Lung microvascular endothelial cell (primary cell): Measurements from ENCODE around the gene LEAP2. TPM values are rescaled to one million over a fixed set of nuclear protein-coding genes. Genes with fewer than 3 reads are reported as not detected.
"Not testable (repeated sequence)": the region's sequence is repeated elsewhere in the genome, so short reads cannot be mapped to it uniquely, and the experiment has no call there.

Experiments
- DNase-seq, 2 donors: peaks; one replicate each; pipeline versions ENCODE4 v3.0.0 to v3.0.0-alpha.2; 2010; ENCODE audit warnings: low read depth in 2 of 2
- total RNA-seq: library from RNA; depleted of rRNA; stranded (reverse); fragments of >200 nt; gene quantifications from 2 replicates; pipeline ENCODE4 v1.2.1, GENCODE V29; 2014

Gene LEAP2
- total RNA-seq, 1 donor from 2014 or later = under 0.01 TPM

DNA sequence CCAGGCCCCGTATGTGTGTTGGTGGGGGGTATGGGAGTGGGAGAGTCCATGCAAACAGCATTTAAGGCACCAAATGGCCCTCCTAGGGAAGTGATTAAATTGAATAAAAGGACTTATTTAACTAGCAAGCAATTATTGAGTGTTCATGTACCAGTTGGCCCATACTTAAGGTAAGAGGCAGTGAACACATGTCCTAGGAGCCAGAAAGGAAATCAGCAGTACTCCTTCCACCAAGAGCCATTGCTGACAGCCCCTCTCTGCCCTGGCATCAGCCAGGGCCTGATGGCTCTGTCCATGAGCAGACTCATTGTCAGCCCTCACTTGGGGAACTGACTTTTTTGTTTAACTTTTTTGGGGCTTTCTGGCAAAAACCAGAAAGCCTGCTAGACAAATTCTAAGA is 32.6 kb upstream of the LEAP2 start:
- DNase-seq = no peak

DNA sequence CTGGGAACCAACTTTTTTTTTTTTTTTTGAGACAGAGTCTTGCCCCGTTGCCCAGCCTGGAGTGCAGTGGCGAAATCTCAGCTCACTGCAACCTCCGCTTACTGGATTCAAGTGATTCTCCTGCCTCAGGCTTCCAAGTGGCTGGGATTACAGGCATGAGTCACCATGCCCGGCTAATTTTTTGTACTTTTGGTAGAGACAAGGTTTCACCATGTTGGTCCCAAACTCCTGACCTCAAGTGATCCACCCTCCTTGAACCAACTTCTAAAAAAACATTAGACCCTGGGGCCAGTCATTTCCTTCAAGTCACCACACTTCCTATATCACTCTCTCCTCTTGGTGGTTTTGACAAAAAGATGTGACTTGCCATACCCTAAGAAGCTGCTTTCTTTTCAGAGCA is 32.2 kb upstream of the LEAP2 start:
- peak in 1 of 2 donors; percentile 8 for DNase-seq

DNA sequence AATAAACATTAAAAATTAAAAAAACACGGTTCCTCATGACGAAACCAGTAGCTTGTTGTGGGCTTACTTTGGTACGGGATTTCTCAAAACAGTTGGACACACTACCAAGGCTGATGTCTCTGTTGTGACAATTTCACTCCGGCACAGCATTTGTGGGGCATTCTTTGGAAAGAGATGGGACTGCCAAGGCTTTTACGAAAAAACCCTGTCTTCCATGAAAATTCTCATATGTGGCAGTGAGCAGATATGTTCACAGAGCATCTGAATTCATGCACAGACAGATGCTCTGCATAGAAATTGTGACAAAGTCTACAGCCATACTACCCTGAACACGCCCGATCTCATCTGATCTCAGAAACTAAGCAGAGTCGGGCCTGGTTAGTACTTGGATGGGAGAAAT is 25.2 kb upstream of the LEAP2 start:
- no peak for DNase-seq

DNA sequence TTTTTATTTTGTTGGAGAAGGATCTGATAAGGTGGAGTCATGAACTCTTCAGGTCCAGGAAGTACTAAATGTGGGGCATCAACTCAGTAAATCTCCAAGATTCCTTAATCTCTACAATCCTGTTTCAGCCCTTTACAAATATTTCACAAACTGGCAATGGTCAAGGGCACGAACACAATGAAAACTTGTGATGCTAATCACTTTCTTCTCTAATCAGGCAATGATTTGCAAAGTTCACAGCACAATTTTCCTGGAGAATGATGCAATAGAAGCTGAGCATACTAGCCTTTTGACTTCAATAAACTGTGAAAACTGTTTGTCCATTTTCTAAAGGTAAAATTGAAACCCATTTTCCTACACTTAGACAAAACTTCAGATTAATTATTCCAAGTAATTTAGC is 24.1 kb upstream of the LEAP2 start:
- DNase-seq = no peak

DNA sequence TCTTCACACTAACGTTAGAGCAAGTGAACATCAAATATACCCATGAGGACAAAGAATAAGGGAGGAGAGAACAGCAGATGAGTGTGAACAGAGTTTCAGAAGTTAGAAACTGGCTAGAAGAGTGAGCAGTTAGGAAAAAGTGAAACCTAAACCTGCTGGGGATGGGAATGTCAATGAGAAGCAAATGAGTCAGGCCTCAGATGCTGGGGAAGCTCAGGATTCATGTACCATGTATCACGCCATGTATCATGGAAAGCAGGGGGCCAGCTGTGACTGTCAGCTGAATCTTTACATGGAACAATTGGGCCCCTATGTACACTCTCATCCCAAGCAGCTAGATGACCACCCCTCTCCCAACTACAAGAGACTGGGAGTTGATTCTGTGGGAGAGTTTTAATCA is 23.4 kb upstream of the LEAP2 start:
- no peak for DNase-seq

DNA sequence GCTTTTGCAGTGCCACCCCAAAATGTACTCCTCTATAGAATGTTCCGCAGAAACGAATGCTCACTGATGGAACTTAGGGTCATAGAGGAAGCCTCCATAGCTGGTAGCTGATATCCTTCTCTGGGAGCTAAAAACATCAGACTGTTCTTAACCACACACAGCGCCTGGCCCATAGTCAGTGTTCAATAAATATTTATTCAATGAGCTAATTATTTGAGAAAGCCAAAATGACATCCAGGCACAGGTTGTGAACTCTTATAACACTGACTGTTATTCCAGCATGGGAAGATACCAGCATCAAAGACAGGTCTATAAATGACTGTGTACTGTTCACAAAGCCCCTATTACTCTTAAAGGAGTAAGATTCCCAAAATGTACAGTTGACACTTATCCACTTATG is 20.1 kb upstream of the LEAP2 start:
- no peak for DNase-seq

DNA sequence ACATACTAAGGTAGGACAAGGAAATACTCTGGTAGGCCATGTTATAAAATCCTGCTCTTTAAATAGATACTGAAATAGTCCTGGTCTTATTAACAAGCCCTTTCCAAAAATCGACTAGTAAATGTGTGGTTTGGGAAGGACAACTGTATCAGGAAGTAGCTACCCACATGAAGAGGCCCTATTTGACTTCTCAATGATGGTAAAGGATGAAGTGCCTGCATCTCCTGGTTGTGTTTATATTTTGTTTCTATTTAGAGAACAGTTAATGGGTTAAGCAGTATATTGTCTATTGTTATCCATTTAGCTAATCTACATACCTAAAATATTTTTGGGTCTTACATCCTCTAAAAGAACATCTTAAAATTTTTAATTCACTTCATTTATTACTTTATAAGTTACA is 19.7 kb upstream of the LEAP2 start:
- DNase-seq = no peak

DNA sequence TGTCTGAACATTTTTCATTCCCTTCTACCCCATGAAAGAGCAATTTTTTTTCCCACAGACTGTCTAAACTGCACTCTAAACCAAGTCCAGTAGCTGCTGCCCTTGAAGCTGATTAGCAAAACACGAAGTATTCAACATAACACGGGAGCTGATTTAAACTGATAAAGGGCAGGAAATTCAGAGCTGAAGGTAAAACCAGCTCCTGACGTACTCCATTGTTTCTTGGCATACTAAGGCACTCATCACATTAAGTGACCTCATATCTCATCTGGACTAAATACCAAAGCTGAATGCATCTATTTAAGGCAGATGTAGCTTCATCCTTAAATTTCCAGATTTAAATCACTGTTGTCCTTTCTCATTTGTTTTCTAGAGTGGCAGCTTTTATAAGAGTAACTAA is 19.2 kb upstream of the LEAP2 start:
- DNase-seq = peak in 1 of 2 donors; percentile 66

DNA sequence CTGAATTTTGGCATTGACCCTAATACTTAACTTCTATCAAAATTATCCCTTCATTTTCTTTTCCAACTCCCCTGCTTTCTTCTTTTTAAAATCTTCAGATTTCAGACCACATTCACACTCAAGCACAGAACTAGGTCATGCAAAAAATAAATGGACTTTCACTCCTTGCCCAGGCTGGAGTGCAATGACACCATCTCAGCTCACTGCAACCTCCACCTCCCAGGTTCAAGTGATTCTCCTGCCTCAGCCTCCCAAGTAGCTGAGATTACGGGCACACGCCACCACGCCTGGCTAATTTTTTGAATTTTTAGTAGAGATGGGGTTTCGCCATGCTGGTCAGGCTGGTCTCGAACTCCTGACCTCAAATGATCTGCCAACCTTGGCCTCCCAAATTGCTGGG is 18.5 kb upstream of the LEAP2 start:
- not testable (repeated sequence) for DNase-seq

DNA sequence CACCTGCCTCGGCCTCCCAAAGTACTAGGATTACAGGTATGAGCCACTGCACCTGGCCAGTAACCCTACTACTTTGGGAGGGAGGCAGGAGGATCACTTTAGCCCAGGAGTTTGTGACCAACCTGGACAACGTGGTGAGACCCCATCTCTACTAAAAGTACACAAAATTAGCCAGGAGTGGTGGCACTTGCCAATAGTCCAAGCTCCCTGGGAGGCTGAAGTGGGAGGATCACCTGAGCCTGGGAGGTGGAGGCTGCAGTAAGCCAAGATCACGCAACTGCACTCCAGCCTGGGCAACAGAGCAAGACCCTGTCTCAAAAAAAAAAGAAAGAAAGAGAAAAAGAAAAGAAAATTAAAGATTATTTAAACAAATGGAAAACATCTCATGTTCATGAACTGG is 17.5 kb upstream of the LEAP2 start:
- DNase-seq = no peak

DNA sequence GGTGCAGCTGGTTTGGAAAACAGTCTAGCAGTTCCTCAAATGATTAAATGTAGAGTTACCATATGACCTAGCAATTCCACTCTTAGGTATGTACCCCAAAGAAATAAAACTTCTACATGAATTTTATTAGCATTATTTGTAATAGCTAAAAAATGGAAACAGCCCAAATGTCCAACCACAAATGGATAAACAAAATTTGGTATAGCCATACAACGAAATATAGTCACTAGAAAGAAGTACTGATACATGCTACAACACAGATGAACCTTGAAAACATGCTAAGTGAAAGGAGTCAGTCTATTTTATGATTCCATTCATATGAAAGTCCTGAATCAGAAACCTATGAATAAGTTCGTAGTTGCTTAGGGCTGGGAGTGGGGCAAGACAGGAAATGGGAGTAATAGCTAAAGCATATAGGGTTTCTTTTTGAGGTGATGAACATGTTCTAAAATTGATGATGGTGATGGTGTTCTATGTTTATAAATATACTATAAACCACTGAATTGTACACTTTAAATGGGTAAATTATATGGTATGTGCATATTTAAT is 13.5 kb upstream of the LEAP2 start:
- no peak for DNase-seq

DNA sequence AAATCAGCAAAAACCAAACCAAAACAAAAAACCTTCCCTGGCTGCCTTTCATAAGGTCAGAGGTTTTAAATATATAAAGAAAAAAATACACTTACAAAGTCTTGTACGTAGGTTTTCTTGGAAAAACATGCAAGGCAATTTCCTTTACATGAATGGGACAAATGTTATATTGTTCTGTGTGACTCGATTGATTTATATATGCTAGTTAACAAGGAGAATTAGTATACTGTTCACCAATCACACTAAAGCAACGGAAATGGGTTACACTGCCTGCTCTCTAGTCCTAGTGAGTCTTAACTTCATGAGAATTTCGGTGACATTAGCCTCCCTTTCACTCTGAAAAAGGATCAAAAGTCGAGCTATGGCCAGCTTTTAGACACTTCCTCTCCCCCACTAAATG is 12.7 kb upstream of the LEAP2 start:
- DNase-seq = no peak

DNA sequence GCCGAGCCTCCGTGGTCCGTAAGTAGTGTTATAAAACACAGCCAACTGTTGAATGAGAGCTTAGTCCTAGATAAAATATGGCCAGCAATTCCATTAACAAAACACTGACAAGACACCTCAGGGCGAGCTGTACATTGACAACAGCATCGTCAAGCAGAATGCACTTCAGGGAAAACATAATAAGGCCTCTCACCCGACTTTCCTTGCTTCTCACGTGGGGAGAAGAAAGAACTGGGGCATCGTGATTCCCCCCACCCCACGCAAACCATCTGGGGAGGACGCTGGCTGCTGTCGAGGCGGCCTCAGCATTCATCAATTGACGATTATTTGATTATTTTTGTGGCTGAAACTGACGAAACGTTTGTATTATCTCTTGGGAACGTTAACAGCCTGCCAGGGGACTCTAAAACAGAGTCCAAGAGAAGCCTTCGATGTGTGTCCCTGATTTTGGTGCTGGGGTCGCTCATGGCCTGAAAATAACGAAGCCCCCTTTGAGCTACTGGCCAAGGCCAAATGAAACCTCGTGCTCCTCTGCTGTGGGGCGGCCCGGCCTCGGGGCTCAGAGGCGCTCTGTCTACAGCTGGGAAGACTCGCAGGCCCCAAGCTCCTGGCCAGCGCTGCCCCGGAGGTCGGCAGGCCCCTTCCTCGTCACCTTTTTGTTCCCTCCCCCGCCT is 7.7 kb upstream of the LEAP2 start:
- DNase-seq = no peak

DNA sequence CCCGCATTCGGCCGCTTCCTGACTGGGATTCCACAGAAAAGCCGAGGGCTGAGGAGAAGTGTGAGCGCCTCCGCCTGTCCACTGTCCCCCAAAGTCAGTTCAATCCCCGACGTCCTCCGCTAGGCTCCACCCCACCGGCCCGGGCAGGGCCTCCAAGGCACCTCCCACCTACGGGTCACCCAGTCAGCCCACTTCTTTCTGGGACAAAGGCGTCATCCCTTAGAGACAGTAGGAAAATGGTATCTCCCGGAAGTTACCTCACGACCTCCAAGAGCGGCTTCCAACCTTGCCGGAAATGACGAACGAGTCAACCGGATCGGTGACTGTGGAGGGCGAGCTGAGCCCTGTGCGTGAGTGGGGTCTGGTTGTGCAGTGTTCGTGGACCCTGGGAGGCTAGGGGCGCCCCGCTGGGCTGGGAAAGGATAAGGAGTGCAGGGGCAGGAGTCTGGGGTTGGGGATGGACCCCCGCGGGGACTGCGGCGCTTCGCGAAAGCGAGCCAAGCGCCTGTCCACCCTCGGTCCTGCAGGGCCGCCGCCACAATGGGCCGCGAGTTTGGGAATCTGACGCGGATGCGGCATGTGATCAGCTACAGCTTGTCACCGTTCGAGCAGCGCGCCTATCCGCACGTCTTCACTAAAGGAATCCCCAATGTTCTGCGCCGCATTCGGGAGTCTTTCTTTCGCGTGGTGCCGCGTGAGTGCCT is 7.0 kb upstream of the LEAP2 start, which contains the start of the genes GDF9 and UQCRQ:
TSS of gene GDF9 (minus strand) at position 128 of the 704 bp plus-strand sequence. CDS start 1,936 bp downstream, outside the sequence.
TSS of gene UQCRQ (plus strand) at position 301 of the 704 bp plus-strand sequence. CDS start at position 541, 240 bp downstream.
- peak; percentile 99 to 100 for DNase-seq

DNA sequence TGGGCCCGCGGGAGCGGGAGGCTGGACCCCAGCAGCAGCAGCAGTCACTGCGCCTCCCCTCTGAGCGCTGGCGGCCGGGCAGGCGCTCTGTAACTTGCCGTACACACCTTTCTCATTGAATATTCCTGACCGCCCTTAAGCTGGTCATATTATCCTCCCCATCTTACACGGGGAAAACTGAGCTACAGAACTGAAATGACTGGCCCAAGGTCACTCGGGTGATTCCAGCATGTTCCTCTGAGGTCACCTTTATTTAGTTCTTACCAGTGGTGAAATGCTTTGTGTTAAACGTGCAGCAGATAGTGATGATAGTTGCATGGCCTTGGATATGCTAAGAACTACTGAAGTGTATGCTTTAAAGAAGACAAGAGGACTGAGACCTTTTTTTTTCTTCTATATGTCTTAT is 6.4 kb upstream of the LEAP2 start:
- no peak for DNase-seq

DNA sequence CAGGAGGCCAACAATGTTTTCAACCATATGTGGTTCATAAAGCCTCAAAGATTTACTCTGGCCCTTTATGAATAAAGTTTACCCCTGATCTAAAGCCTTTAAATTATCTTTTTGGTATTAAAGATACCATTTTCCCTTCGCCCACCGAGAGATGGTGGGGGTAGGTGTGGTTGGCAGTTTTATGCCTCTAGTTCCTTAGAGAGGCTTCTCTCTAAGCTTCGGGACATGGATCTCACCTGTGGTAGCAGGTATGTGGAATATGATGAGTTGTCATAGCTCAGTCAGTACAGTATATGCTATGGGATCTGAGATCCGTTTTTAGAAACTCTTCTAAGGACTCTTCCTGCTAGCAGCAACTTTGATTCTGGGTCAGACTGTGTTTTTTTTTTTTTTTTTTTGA is 4.7 kb upstream of the LEAP2 start:
- DNase-seq = no peak

DNA sequence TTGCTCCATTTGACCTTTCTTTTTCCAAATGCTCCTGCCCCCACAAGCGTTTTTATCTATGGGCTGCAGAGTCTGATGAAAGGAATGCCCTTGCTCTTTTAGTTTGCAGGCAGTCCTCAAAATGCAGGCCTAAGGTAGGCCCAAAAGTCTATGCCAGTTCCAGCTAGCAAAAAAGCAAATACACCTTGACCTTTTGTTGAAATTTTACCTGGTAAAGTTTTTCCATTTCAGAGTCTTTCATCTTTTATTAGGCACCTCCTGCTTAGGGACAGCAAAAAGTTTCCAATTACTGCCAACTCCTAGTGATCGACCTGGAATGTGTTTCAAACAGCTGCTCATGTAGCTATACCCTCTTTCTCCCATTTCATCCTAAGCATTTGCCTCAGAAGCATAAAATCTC is 2.7 kb upstream of the LEAP2 start:
- no peak for DNase-seq

DNA sequence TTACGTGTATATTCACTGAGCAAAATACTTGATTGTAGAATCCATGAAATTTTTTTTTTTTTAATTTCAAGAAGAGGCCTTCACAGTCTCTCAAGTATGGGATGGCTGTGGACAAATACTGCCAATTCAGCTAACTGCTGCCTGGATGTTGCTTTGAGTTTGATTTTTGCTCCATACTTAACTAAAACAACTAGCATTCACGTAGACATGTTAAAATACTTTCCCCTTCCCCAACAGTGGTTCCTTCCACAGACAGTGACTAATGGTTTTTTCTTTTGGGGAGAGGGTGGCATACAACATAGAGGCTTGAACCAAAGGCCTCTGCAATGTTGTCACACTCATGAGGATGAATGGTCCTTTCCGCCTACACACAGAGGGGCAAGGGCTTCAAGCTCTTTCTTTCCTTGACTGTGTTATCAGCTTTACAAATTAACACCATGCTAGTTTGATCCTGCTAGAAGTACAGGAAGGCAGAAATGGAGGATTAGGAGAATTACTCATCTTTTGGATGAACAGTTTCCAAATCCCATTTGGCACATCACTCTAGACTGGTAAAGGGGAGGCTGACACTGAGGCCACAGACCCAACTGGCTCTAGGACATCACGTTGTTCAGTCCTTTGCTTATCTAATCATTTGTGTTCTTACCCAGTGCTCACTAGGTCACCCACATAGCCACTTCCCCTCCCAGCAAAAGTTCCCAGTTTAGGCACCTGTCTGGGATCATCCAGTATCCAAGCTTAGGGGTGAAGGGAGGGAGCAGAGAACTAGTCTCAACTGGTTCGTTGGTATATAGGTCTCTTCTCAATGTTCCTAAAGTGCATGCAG is 1.8 kb upstream of the LEAP2 start:
- no peak for DNase-seq

DNA sequence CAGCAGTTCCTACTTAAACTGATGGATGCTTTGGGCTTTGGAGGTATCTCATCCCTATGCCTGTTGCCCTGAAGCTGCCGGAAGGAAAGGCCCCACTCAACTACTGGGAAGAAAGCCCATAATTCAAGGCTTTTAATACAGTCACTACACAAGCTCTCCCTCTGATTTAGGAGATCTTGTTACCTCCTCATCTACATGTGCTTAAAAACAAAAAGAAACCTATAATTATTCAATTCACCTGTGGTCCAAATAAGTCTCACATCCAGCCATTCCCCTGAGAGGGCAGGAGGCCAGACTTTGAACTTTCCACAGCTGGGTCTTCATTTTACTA is 715 bp upstream of the LEAP2 start:
- DNase-seq = no peak

DNA sequence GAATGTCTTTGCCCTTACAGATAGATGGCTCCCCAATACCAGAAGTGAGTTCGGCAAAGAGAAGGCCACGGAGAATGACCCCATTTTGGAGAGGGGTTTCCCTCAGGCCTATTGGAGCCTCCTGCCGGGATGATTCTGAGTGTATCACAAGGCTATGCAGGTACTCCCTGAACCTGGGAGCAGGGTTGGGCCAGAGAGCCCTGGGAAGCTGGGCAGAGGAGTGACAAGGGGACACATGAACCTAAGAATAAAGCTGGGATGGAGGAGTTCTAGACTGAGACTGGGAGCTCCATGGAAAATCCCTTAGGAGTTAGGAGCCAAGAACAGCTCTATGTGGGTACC is 433 bp downstream of the LEAP2 start:
- no peak for DNase-seq

DNA sequence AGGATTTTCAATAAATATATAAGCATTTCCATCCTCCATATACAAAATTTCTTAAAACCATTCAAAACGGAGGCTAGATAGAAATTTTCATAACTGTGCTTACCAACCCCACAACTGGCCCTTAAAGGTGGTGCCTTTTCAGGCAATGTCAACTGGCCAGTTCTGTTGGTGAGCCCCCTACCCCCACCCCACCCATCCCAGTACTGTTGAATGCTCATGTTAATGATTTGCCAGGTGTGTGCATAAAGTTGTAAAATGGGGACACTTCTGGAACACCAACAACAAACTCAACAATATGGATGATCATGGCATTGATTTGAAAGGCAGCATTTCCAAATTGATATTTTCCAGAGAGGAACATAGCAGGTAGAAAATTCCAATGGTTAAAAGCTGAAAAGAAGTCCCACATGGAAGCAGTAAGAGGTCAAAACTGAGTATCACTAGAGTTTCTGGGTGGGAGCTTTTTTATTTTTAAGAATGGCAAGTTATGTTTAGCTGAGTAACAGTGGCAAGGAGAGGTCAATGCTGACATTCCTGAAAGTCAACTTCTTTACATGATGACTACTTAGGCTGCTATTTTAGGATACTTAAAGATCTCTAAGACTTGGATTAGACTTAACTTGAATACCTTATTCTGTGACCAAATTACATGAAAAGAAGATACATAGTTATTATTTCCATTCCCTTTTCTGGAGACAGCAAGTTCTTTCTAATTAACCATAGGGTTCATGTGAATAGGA is 2.7 kb downstream of the LEAP2 start:
- no peak for DNase-seq

DNA sequence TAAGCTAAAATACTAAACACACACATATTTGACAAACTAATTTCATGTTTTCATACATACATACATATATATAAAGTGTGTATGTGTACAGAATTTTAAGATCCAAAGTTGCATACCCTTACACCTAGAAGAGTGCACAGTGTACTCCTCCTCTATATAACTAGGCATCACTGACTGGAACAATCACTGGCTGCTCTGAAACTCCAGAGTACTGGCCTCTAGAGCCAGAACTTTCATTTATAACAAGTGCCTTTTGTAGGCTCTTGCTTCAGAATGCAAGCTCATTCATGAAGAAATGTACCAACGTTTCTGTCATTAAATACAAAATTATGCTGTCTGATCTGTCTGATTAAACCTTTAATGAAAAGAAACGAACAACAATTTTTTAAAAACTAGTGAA is 4.0 kb downstream of the LEAP2 start:
- no peak for DNase-seq
